H1 (cell line): Measurements from ENCODE around the gene SIK3. TPM values are rescaled to one million over a fixed set of nuclear protein-coding genes. Genes with fewer than 3 reads are reported as not detected.

Experiments used
- CBX5 ChIP-seq: fragments of 300-800, 300-1000 bp; sonication (generic); IDR thresholded peaks from 2 replicates; pipeline ENCODE4 v1.7.1; 2016; ENCODE audit warnings: antibody characterized with exemption, low read length, low read depth
- CTBP2 ChIP-seq: IDR thresholded peaks from 2 replicates; pipeline ENCODE4 v1.7.0; 2011; ENCODE audit warnings: borderline replicate concordance, mild to moderate bottlenecking, moderate library complexity, mixed read lengths, low read length; ENCODE audit not compliant: insufficient read depth, insufficient read length
- EP300 ChIP-seq, 2 experiments: IDR thresholded peaks; 1 replicate in 1 of 2; 2 replicates in 1 of 2; pipeline ENCODE4 v1.6.1; 2011 to 2012; ENCODE audit warnings: low read depth in 2 of 2, low read length in 2 of 2, mild to moderate bottlenecking in 2 of 2, borderline replicate concordance in 1 of 2, inconsistent platforms in 1 of 2, moderate library complexity in 1 of 2
- RBBP5 ChIP-seq: IDR thresholded peaks from 2 replicates; pipeline ENCODE4 v1.7.1; 2012; ENCODE audit warnings: low read depth, mild to moderate bottlenecking, inconsistent platforms, low read length, moderate library complexity, borderline replicate concordance
- polyA plus RNA-seq, 7 experiments: library from polyadenylated mRNA; depleted of rRNA in 3 of 7; stranded (reverse) in 5 of 7; unstranded in 2 of 7; fragments of >200 nt in 5 of 7; fragments of 200-250 nt in 2 of 7; gene quantifications; 1 replicate in 5 of 7; 2 replicates in 1 of 7; 4 replicates in 1 of 7; pipeline versions ENCODE4 v1.2.1 to v1.2.3, GENCODE V29; 2011 to 2013; ENCODE audit warnings: missing spikeins in 2 of 7, mixed read lengths in 2 of 7
- total RNA-seq: library from RNA; stranded (reverse); fragmentation: NEBNext Ultra II Directional; extraction: Animal tissue kit (Norgen Biotek cat#: 25700); gene quantifications from 2 replicates; pipeline ENCODE4 v1.2.1, GENCODE V29; 2021
- TF ChIP-seq, protein P1 (sequence below): IDR thresholded peaks from 2 replicates; pipeline ENCODE4 v1.6.1; 2012; ENCODE audit warnings: low read length, inconsistent platforms
- TF ChIP-seq, protein P2 (sequence below): IDR thresholded peaks from 2 replicates; pipeline ENCODE4 v1.6.1; 2011; ENCODE audit warnings: low read length, improper control_type of control experiment

SIK3 gene
- total and polyA plus RNA-seq, 2 of the 8 experiments (the other 6 are each of a cell fraction or from before 2014, with no cell fraction given) = 19.9 to 32.1 TPM

DNA sequence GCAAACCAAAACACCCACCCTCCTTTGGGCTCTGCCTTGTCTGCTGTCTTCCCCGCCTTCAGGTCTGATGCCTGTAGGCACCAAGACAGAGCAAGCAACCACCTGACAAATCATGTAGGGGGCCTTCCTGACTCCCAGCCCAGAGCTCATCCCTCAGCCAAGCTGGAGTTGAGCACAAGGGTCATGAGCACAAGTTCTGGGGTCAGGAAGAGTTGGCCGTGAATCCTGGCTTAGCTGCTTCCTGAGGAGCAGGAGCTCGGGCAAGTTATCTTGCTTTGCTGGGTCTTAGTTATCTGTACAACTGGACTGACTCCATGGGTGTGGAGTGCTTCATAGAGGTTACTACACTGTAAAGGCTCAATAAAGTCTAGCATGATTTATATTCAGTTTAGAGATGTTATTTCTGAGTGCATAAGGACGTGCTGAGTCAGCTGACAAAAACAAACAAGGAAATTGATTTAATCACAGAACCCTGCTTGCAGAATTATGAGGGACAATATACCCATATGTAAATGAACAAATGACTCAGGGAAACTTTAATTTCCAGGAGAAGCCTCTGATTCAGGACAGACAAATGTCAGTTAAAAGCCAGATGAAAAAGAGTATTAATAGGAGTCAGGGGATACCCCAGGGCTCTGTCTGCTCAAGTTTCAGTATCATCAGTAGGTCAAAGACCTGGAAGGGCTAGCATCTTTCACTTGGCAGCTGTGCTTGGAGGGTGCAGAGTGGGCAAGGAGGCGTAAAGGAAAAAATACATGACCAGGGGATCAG, 245.8 kb downstream of the SIK3 start (continued):
- TF ChIP-seq, protein P1, sequence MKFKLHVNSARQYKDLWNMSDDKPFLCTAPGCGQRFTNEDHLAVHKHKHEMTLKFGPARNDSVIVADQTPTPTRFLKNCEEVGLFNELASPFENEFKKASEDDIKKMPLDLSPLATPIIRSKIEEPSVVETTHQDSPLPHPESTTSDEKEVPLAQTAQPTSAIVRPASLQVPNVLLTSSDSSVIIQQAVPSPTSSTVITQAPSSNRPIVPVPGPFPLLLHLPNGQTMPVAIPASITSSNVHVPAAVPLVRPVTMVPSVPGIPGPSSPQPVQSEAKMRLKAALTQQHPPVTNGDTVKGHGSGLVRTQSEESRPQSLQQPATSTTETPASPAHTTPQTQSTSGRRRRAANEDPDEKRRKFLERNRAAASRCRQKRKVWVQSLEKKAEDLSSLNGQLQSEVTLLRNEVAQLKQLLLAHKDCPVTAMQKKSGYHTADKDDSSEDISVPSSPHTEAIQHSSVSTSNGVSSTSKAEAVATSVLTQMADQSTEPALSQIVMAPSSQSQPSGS = no peak
- TF ChIP-seq RBBP5 (no peak), EP300 (IDR thresholded peaks at IDR 0.05; ENCODE audit: borderline replicate concordance in 1 of 2, low read depth in 2 of 2, low read length in 2 of 2) (no peak), CTBP2 (no peak), CBX5 (no peak)
- TF ChIP-seq, protein P2, sequence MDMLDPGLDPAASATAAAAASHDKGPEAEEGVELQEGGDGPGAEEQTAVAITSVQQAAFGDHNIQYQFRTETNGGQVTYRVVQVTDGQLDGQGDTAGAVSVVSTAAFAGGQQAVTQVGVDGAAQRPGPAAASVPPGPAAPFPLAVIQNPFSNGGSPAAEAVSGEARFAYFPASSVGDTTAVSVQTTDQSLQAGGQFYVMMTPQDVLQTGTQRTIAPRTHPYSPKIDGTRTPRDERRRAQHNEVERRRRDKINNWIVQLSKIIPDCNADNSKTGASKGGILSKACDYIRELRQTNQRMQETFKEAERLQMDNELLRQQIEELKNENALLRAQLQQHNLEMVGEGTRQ = no peak
